Large intestine (tissue), 3 donors: Measurements from ENCODE around the gene PKN1. TPM values are rescaled to one million over a fixed set of nuclear protein-coding genes. Genes with fewer than 3 reads are reported as not detected.

Experiments used
- DNase-seq, 2 donors: peaks; one replicate each; pipeline versions ENCODE4 v3.0.0 to v3.0.0-alpha.2; 2013
- H3K27ac ChIP-seq: one replicate; pipeline ENCODE4 v1.5.1; 2013; ENCODE audit warnings: low read length
- H3K27me3 ChIP-seq: 2 replicates; pipeline ENCODE4 v1.6.1; 2013; ENCODE audit warnings: low read length; ENCODE audit not compliant: control insufficient read depth, insufficient read depth
- H3K36me3 ChIP-seq: 2 replicates; pipeline ENCODE4 v1.6.1; 2013; ENCODE audit warnings: low read length; ENCODE audit not compliant: control insufficient read depth, insufficient read depth
- H3K4me1 ChIP-seq: one replicate; pipeline ENCODE4 v1.6.1; 2013; ENCODE audit warnings: low read length; ENCODE audit not compliant: control insufficient read depth, insufficient read depth
- H3K4me3 ChIP-seq: one replicate; pipeline ENCODE4 v1.5.1; 2013; ENCODE audit warnings: low read length
- H3K9me3 ChIP-seq: one replicate; pipeline ENCODE4 v1.6.1; 2013; ENCODE audit warnings: mild to moderate bottlenecking, low read depth, low read length, moderate library complexity; ENCODE audit not compliant: control insufficient read depth
- WGBS: methylation state at CpG from one replicate; pipeline ENCODE4 v1.1.5; 2013; ENCODE audit warnings: low lambda C conversion rate; ENCODE audit not compliant: insufficient coverage; 5-methylcytosine and 5-hydroxymethylcytosine counted together
- polyA plus RNA-seq: library from polyadenylated mRNA; unstranded; fragments of 120-200 nt; gene quantifications from one replicate; pipeline ENCODE4 v1.2.1, GENCODE V29; 2013

PKN1 gene
- polyA plus RNA-seq, 1 donor = 65.3 TPM

- no peak for DNase-seq
- Histone ChIP-seq H3K27me3 (no peaks in the 10 kb centered on the region), H3K27ac (no peak overlapping the region), H3K9me3 (no peaks in the 10 kb centered on the region), H3K4me3 (peak overlapping the region; percentile 71), H3K4me1 (peaks cover 28% of the 10 kb centered on the region), H3K36me3 (peaks cover 36% of the 10 kb centered on the region)
- WGBS = no CpG with 5 or more reads among the region's 15 CpGs
Observed at GRCh38 chr19:14516048-14516534, 83.0 kb downstream of the PKN1 start.

GRCh38 chr19:14516746-14517438 is 83.8 kb downstream of the PKN1 start:
- peaks cover 28% of the 10 kb centered on the region for H3K4me1 ChIP-seq
- no peaks in the 10 kb centered on the region for H3K27me3 ChIP-seq
- peak overlapping the region; percentile 76 for H3K27ac ChIP-seq
- no peaks in the 10 kb centered on the region for H3K9me3 ChIP-seq
- H3K36me3 ChIP-seq = peaks cover 36% of the 10 kb centered on the region
- peak in 1 of 2 donors; percentile 28 for DNase-seq
- peak overlapping the region; percentile 71 for H3K4me3 ChIP-seq
- no CpG with 5 or more reads among the region's 22 CpGs for WGBS

GRCh38 chr19:14517446-14517839 is 84.3 kb downstream of the PKN1 start:
- WGBS = no CpG with 5 or more reads among the region's 32 CpGs

GRCh38 chr19:14517840-14518505 is 84.9 kb downstream of the PKN1 start, which contains the start of gene DNAJB1:
Gene DNAJB1 (minus strand): TSS chr19:14518397. CDS start chr19:14518349, 48 bp downstream.
- Histone ChIP-seq H3K9me3 (no peaks in the 10 kb centered on the region), H3K4me3 (peak within 1 kb of the TSS; percentile 100), H3K4me1 (peaks cover 32% of the 10 kb centered on the region), H3K27me3 (no peaks in the 10 kb centered on the region), H3K27ac (peak within 1 kb of the TSS; percentile 100), H3K36me3 (peaks cover 33% of the 10 kb centered on the region)
- no CpG with 5 or more reads among the region's 82 CpGs for WGBS
- peak; percentile 82 to 92 for DNase-seq

More at GRCh38 chr19:14517446-14517839, 84.3 kb downstream of the PKN1 start:
- no peaks in the 10 kb centered on the region for H3K9me3 ChIP-seq
- H3K36me3 ChIP-seq = peaks cover 36% of the 10 kb centered on the region
- peaks cover 30% of the 10 kb centered on the region for H3K4me1 ChIP-seq
- peak overlapping the region; percentile 76 for H3K27ac ChIP-seq
- no peak for DNase-seq
- H3K4me3 ChIP-seq = peak overlapping the region; percentile 71
- no peaks in the 10 kb centered on the region for H3K27me3 ChIP-seq

- no peak for DNase-seq
- H3K4me1 ChIP-seq = peaks cover 29% of the 10 kb centered on the region
- H3K27ac ChIP-seq = peak overlapping the region; percentile 96
- WGBS = 92% methylated on average over 5 of the region's 22 CpGs
- no peaks in the 10 kb centered on the region for H3K27me3 ChIP-seq
- no peaks in the 10 kb centered on the region for H3K9me3 ChIP-seq
- peaks cover 23% of the 10 kb centered on the region for H3K36me3 ChIP-seq
- no peak overlapping the region for H3K4me3 ChIP-seq
Observed at GRCh38 chr19:14519245-14519859, 86.2 kb downstream of the PKN1 start.

GRCh38 chr19:14519860-14520407 is 86.8 kb downstream of the PKN1 start:
- H3K27me3 ChIP-seq = no peaks in the 10 kb centered on the region
- no peak overlapping the region for H3K4me3 ChIP-seq
- DNase-seq = no peak
- peaks cover 17% of the 10 kb centered on the region for H3K36me3 ChIP-seq
- peaks cover 23% of the 10 kb centered on the region for H3K4me1 ChIP-seq
- no CpG with 5 or more reads among the region's 2 CpGs for WGBS
- no peaks in the 10 kb centered on the region for H3K9me3 ChIP-seq
- H3K27ac ChIP-seq = no peak overlapping the region

GRCh38 chr19:14520543-14520942 is 87.4 kb downstream of the PKN1 start:
- WGBS = no CpG with 5 or more reads among the region's 4 CpGs

More at GRCh38 chr19:14520543-14520942, 87.4 kb downstream of the PKN1 start:
- Histone ChIP-seq H3K36me3 (peaks cover 11% of the 10 kb centered on the region), H3K4me3 (no peak overlapping the region), H3K4me1 (peaks cover 18% of the 10 kb centered on the region), H3K9me3 (no peaks in the 10 kb centered on the region), H3K27ac (no peak overlapping the region), H3K27me3 (no peaks in the 10 kb centered on the region)
- no peak for DNase-seq

Other genes with a start within 250 kb of the PKN1 start
- gene ADGRL1, start 227.1 kb upstream of the PKN1 start, polyA plus RNA-seq = 25.6 TPM
- 54.3 TPM for gene ADGRE5, start 51.9 kb upstream of the PKN1 start, polyA plus RNA-seq
- 69.2 TPM for gene DDX39A, start 14.0 kb upstream of the PKN1 start, polyA plus RNA-seq
- 0.97 TPM for gene PTGER1, start 42.0 kb downstream of the PKN1 start, polyA plus RNA-seq
- gene GIPC1, start 62.8 kb downstream of the PKN1 start, polyA plus RNA-seq = 43.7 TPM
- gene DNAJB1, start 85.1 kb downstream of the PKN1 start, polyA plus RNA-seq = 101 TPM
- gene TECR, start 96.3 kb downstream of the PKN1 start, polyA plus RNA-seq = 236 TPM
- 140 TPM for gene NDUFB7, start 138.8 kb downstream of the PKN1 start, polyA plus RNA-seq
- gene CLEC17A, start 149.8 kb downstream of the PKN1 start, polyA plus RNA-seq = 0.13 TPM
- gene ADGRE3, start 241.5 kb downstream of the PKN1 start, polyA plus RNA-seq = 0.79 TPM